IgD-negative memory B cell (primary cell): ENCODE data around the gene FGF12. TPM values are rescaled to one million over a fixed set of nuclear protein-coding genes. Genes with fewer than 3 reads are reported as not detected.

Experiments
- H3K27ac Mint-ChIP-seq, 3 donors: one replicate each; pipeline ENCODE4 v1.8.0; 2020 to 2022; ENCODE audit warnings: mild to moderate bottlenecking in 3 of 3, mixed read lengths in 3 of 3, moderate library complexity in 1 of 3
- H3K27me3 Mint-ChIP-seq: one replicate; pipeline ENCODE4 v1.8.0; 2021; ENCODE audit warnings: mixed read lengths
- H3K36me3 Mint-ChIP-seq: one replicate; pipeline ENCODE4 v1.8.0; 2020; ENCODE audit warnings: mild to moderate bottlenecking, mixed read lengths
- H3K4me1 Mint-ChIP-seq, 3 donors: one replicate each; pipeline ENCODE4 v1.8.0; 2020 to 2022; ENCODE audit warnings: mixed read lengths in 3 of 3, mild to moderate bottlenecking in 1 of 3
- H3K4me3 Mint-ChIP-seq, 4 donors: one replicate each; pipeline ENCODE4 v1.8.0; 2020 to 2022; ENCODE audit warnings: mild to moderate bottlenecking in 4 of 4, mixed read lengths in 4 of 4, moderate library complexity in 3 of 4
- H3K9me3 Mint-ChIP-seq, 3 donors: one replicate each; pipeline ENCODE4 v1.8.0; 2020 to 2021; ENCODE audit warnings: mixed read lengths in 3 of 3, mild to moderate bottlenecking in 1 of 3
- polyA plus RNA-seq: library from polyadenylated mRNA; unstranded; fragments of 300-500 nt; fragmentation: Illumina TruSeq; gene quantifications from one replicate; pipeline ENCODE4 v1.2.3, GENCODE V29; 2021

FGF12 gene
- polyA plus RNA-seq, 1 donor from 2014 or later: 0.38 TPM

GRCh38 chr3:192409838-192410683 lies 317.3 kb downstream of the FGF12 start:
- Mint-ChIP-seq H3K4me3 (peak overlapping the region in 2 of 4 donors; percentile 30 to 59), H3K4me1 (peaks cover 4 to 10% (median 9%) of the 10 kb centered on the region in 3 donors), H3K9me3 (peaks cover 0 to 2% (median 0%) of the 10 kb centered on the region in 3 donors), H3K27ac (no peak overlapping the region), H3K27me3 (peaks cover 39% of the 10 kb centered on the region), H3K36me3 (peaks cover 6% of the 10 kb centered on the region)

- peaks cover 4 to 10% (median 9%) of the 10 kb centered on the region in 3 donors for H3K4me1 Mint-ChIP-seq
- H3K4me3 Mint-ChIP-seq: peak overlapping the region in 3 of 4 donors; percentile 80 to 88 (median 86)
- H3K27ac Mint-ChIP-seq: no peak overlapping the region
- peaks cover 6% of the 10 kb centered on the region for H3K36me3 Mint-ChIP-seq
- peaks cover 0 to 2% (median 0%) of the 10 kb centered on the region in 3 donors for H3K9me3 Mint-ChIP-seq
- peaks cover 39% of the 10 kb centered on the region for H3K27me3 Mint-ChIP-seq
These were observed 318.0 kb downstream of the FGF12 start for GRCh38 chr3:192409201-192409837.

GRCh38 chr3:192408647-192409200 lies 318.6 kb downstream of the FGF12 start:
- Mint-ChIP-seq H3K36me3 (peaks cover 6% of the 10 kb centered on the region), H3K27ac (no peak overlapping the region), H3K27me3 (peaks cover 39% of the 10 kb centered on the region), H3K4me3 (peak overlapping the region; percentile 54 to 92 (median 83)), H3K4me1 (peaks cover 4 to 10% (median 9%) of the 10 kb centered on the region in 3 donors), H3K9me3 (peaks cover 0 to 2% (median 0%) of the 10 kb centered on the region in 3 donors)

- Mint-ChIP-seq H3K27me3 (peaks cover 39% of the 10 kb centered on the region), H3K27ac (no peak overlapping the region), H3K4me1 (peaks cover 4 to 10% (median 9%) of the 10 kb centered on the region in 3 donors), H3K4me3 (peak overlapping the region; percentile 54 to 92 (median 73)), H3K36me3 (peaks cover 6% of the 10 kb centered on the region), H3K9me3 (peaks cover 0 to 2% (median 0%) of the 10 kb centered on the region in 3 donors)
These were observed 319.2 kb downstream of the FGF12 start for GRCh38 chr3:192408007-192408646.

GRCh38 chr3:192399767-192400166 lies 327.6 kb downstream of the FGF12 start:
- Mint-ChIP-seq H3K36me3 (no peaks in the 10 kb centered on the region), H3K9me3 (peaks cover 0 to 3% (median 2%) of the 10 kb centered on the region in 3 donors), H3K4me1 (no peaks in the 10 kb centered on the region), H3K27me3 (peaks cover 4% of the 10 kb centered on the region), H3K4me3 (no peak overlapping the region), H3K27ac (no peak overlapping the region)

- Mint-ChIP-seq H3K4me1 (no peaks in the 10 kb centered on the region), H3K4me3 (no peak overlapping the region), H3K27ac (no peak overlapping the region), H3K27me3 (peaks cover 1% of the 10 kb centered on the region), H3K36me3 (no peaks in the 10 kb centered on the region), H3K9me3 (peaks cover 0 to 3% (median 2%) of the 10 kb centered on the region in 3 donors)
These were observed 330.3 kb downstream of the FGF12 start for GRCh38 chr3:192397012-192397411.

- H3K27me3 Mint-ChIP-seq: no peaks in the 10 kb centered on the region
- no peak overlapping the region for H3K4me3 Mint-ChIP-seq
- peaks cover 0 to 2% (median under 1%) of the 10 kb centered on the region in 3 donors for H3K9me3 Mint-ChIP-seq
- no peaks in the 10 kb centered on the region for H3K36me3 Mint-ChIP-seq
- H3K27ac Mint-ChIP-seq: no peak overlapping the region
- no peaks in the 10 kb centered on the region for H3K4me1 Mint-ChIP-seq
These were observed 331.8 kb downstream of the FGF12 start for GRCh38 chr3:192395506-192395905.

- Mint-ChIP-seq H3K36me3 (no peaks in the 10 kb centered on the region), H3K27me3 (no peaks in the 10 kb centered on the region), H3K27ac (no peak overlapping the region), H3K9me3 (peaks cover 0 to 2% (median 2%) of the 10 kb centered on the region in 3 donors), H3K4me3 (peak overlapping the region in 1 of 4 donors; percentile 18), H3K4me1 (no peaks in the 10 kb centered on the region)
These were observed 334.4 kb downstream of the FGF12 start for GRCh38 chr3:192392986-192393385.

- H3K27ac Mint-ChIP-seq: no peak overlapping the region
These were observed 344.5 kb downstream of the FGF12 start for GRCh38 chr3:192382861-192383260.

GRCh38 chr3:192373586-192373985 lies 353.8 kb downstream of the FGF12 start:
- Mint-ChIP-seq H3K4me1 (no peaks in the 10 kb centered on the region), H3K36me3 (no peaks in the 10 kb centered on the region), H3K27ac (no peak overlapping the region), H3K9me3 (no peaks in the 10 kb centered on the region), H3K27me3 (no peaks in the 10 kb centered on the region), H3K4me3 (no peak overlapping the region)

More at GRCh38 chr3:192382861-192383260, 344.5 kb downstream of the FGF12 start:
- no peak overlapping the region for H3K4me3 Mint-ChIP-seq
- peaks cover 11% of the 10 kb centered on the region for H3K27me3 Mint-ChIP-seq
- no peaks in the 10 kb centered on the region for H3K36me3 Mint-ChIP-seq
- H3K4me1 Mint-ChIP-seq: no peaks in the 10 kb centered on the region
- no peaks in the 10 kb centered on the region for H3K9me3 Mint-ChIP-seq

GRCh38 chr3:192373032-192373431 lies 354.3 kb downstream of the FGF12 start:
- Mint-ChIP-seq H3K27ac (no peak overlapping the region), H3K27me3 (no peaks in the 10 kb centered on the region), H3K4me3 (no peak overlapping the region), H3K4me1 (no peaks in the 10 kb centered on the region), H3K36me3 (no peaks in the 10 kb centered on the region), H3K9me3 (no peaks in the 10 kb centered on the region)

- no peaks in the 10 kb centered on the region for H3K9me3 Mint-ChIP-seq
- H3K27me3 Mint-ChIP-seq: no peaks in the 10 kb centered on the region
- no peaks in the 10 kb centered on the region for H3K4me1 Mint-ChIP-seq
- H3K36me3 Mint-ChIP-seq: no peaks in the 10 kb centered on the region
- H3K4me3 Mint-ChIP-seq: no peak overlapping the region
- peak overlapping the region in 1 of 3 donors; percentile 14 for H3K27ac Mint-ChIP-seq
These were observed 354.7 kb downstream of the FGF12 start for GRCh38 chr3:192372616-192373015.

GRCh38 chr3:192371870-192372400 lies 355.4 kb downstream of the FGF12 start:
- H3K27me3 Mint-ChIP-seq: no peaks in the 10 kb centered on the region
- no peaks in the 10 kb centered on the region for H3K9me3 Mint-ChIP-seq

GRCh38 chr3:192367616-192368015 lies 359.7 kb downstream of the FGF12 start:
- Mint-ChIP-seq H3K9me3 (no peaks in the 10 kb centered on the region), H3K4me3 (no peak overlapping the region), H3K27ac (no peak overlapping the region), H3K36me3 (peaks cover 2% of the 10 kb centered on the region), H3K27me3 (no peaks in the 10 kb centered on the region), H3K4me1 (no peaks in the 10 kb centered on the region)

More at GRCh38 chr3:192371870-192372400, 355.4 kb downstream of the FGF12 start:
- H3K36me3 Mint-ChIP-seq: no peaks in the 10 kb centered on the region
- H3K4me3 Mint-ChIP-seq: no peak overlapping the region
- peak overlapping the region in 1 of 3 donors; percentile 14 for H3K27ac Mint-ChIP-seq
- H3K4me1 Mint-ChIP-seq: no peaks in the 10 kb centered on the region
